Spleen (tissue), 13 donors: ENCODE data around the gene SCPEP1. TPM values are rescaled to one million over a fixed set of nuclear protein-coding genes. Genes with fewer than 3 reads are reported as not detected.
A peak's percentile ranks its signal among the peaks of the same experiment; 100 is the strongest.

Source experiments
- DNase-seq: peaks from one replicate; pipeline ENCODE4 v3.0.0-alpha.2; 2020
- H3K27ac ChIP-seq, 8 donors: fragments of 200-600 bp; sonication (generic) in 7 of 8; 1 replicate in 4 of 8; 2 replicates in 4 of 8; pipeline versions ENCODE4 v1.5.0 to v1.8.0; 2016 to 2021; ENCODE audit warnings: inconsistent platforms in 4 of 8, mild to moderate bottlenecking in 4 of 8, moderate library complexity in 1 of 8
- H3K27me3 ChIP-seq, 7 donors: fragments of 200-600 bp; sonication (generic) in 6 of 7; replicated peaks in 1 of 7; 1 replicate in 4 of 7; 2 replicates in 3 of 7; pipeline versions ENCODE4 v1.5.0 to v1.8.0; 2016 to 2021; ENCODE audit warnings: inconsistent platforms in 3 of 7, mild to moderate bottlenecking in 1 of 7
- H3K36me3 ChIP-seq, 6 donors: fragments of 200-600 bp; sonication (generic) in 5 of 6; 1 replicate in 4 of 6; 2 replicates in 2 of 6; pipeline versions ENCODE4 v1.5.0 to v1.8.0; 2016 to 2021; ENCODE audit warnings: inconsistent platforms in 2 of 6
- H3K4me1 ChIP-seq, 6 donors: fragments of 200-600 bp; sonication (generic) in 5 of 6; 1 replicate in 3 of 6; 2 replicates in 3 of 6; pipeline versions ENCODE4 v1.5.0 to v1.8.0; 2016 to 2021; ENCODE audit warnings: inconsistent platforms in 3 of 6
- H3K4me3 ChIP-seq, 8 donors: fragments of 200-600 bp; sonication (generic) in 7 of 8; 1 replicate in 4 of 8; 2 replicates in 4 of 8; pipeline versions ENCODE4 v1.5.0 to v1.8.0; 2016 to 2021; ENCODE audit warnings: inconsistent platforms in 4 of 8, mild to moderate bottlenecking in 4 of 8, moderate library complexity in 2 of 8
- H3K9me3 ChIP-seq, 8 donors: fragments of 200-600 bp; sonication (generic) in 7 of 8; 1 replicate in 4 of 8; 2 replicates in 4 of 8; pipeline versions ENCODE4 v1.5.0 to v1.8.0; 2016 to 2021; ENCODE audit warnings: inconsistent platforms in 4 of 8
- CTCF ChIP-seq, 11 experiments: fragments of 200-600 bp in 7 of 11; fragments of 450-650 bp in 4 of 11; sonication (generic) in 4 of 11; IDR thresholded peaks in 8 of 11; conservative IDR thresholded peaks in 3 of 11; 1 replicate in 7 of 11; 2 replicates in 4 of 11; pipeline versions ENCODE4 v1.4.0 to v1.8.0; 2016 to 2021; ENCODE audit warnings: antibody characterized with exemption in 11 of 11, inconsistent platforms in 4 of 11, mild to moderate bottlenecking in 1 of 11
- POLR2A ChIP-seq, 3 donors: fragments of 450-650 bp; IDR thresholded peaks; one replicate each; pipeline ENCODE4 v1.5.1; 2017; ENCODE audit warnings: antibody characterized with exemption in 3 of 3, mild to moderate bottlenecking in 1 of 3
- POLR2AphosphoS5 ChIP-seq, 3 donors: sonication (generic); formaldehyde crosslinking; IDR thresholded peaks; one replicate each; pipeline ENCODE4 v1.5.1; 2017; ENCODE audit warnings: antibody characterized with exemption in 3 of 3
- WGBS, 5 donors: extraction: QIAGEN DNeasy Blood & Tissue Kit in 3 of 5; methylation state at CpG; one replicate each; pipeline versions ENCODE4 v1.1.5 to v1.1.7; 2013 to 2018; 5-methylcytosine and 5-hydroxymethylcytosine counted together
- intact Hi-C: fragments of 100-400 bp; cut with DNase I; formaldehyde crosslinking; loops from one replicate; pipeline ENCODE4 v1.15.0; 2023; ENCODE audit warnings: low total_unique reads
- long read RNA-seq, 2 donors: transcript quantifications; one replicate each; lab custom pipeline, GENCODE V29; 2026
- polyA plus RNA-seq, 3 donors: library from polyadenylated mRNA; stranded (reverse); fragments of 200-250 nt; gene quantifications; one replicate each; pipeline ENCODE4 v1.2.1, GENCODE V29; 2013
- total RNA-seq, 7 donors: library from RNA; depleted of rRNA in 3 of 7; stranded (reverse); fragments of >200 nt in 3 of 7; fragmentation: NEBNext Ultra II Directional in 4 of 7; extraction: Animal tissue kit (Norgen Biotek cat#: 25700) in 4 of 7; gene quantifications; one replicate each; pipeline versions ENCODE4 v1.1.0 to v1.2.1, GENCODE V29; 2016 to 2021
- donor health status: healthy with polysubstance abuse.
- donor health status: DM: no; HTN: no; CAD: no; lungs with moderate emphysema.
- donor health status: DM: no; HTN: no; CAD: no.
- donor health status: Bipolar disorder and iron deficiency.
- donor health status: healthy.
- donor health status: DM: no; HTN: no; CAD: no.
- donor health status: DM: yes; HTN: yes; CAD: no.

Gene SCPEP1
- total RNA-seq (100 to 1,000 TPM in 4 of 7 donors, 10 to 100 TPM in 3; 74.4 to 127 (median 100) TPM), polyA plus RNA-seq (10 to 100 TPM; 75.1 to 95.4 (median 88.5) TPM)
- long read RNA-seq, donor 1, transcript SCPEP1-201 (13 exons, 1,942 nt) = major isoform, 5 of 12 reads
- long read RNA-seq, donor 1, partial matches to known transcripts = 6 of 12 reads
- long read RNA-seq, donor 1, other reads (novel, unspliced or antisense) = 0 of 12 reads
- long read RNA-seq, donor 2, transcript SCPEP1-201 (13 exons, 1,942 nt) = major isoform, 7 of 8 reads
- long read RNA-seq, donor 2, partial matches to known transcripts = 0 of 8 reads
- long read RNA-seq, donor 2, other reads (novel, unspliced or antisense) = 0 of 8 reads

DNA sequence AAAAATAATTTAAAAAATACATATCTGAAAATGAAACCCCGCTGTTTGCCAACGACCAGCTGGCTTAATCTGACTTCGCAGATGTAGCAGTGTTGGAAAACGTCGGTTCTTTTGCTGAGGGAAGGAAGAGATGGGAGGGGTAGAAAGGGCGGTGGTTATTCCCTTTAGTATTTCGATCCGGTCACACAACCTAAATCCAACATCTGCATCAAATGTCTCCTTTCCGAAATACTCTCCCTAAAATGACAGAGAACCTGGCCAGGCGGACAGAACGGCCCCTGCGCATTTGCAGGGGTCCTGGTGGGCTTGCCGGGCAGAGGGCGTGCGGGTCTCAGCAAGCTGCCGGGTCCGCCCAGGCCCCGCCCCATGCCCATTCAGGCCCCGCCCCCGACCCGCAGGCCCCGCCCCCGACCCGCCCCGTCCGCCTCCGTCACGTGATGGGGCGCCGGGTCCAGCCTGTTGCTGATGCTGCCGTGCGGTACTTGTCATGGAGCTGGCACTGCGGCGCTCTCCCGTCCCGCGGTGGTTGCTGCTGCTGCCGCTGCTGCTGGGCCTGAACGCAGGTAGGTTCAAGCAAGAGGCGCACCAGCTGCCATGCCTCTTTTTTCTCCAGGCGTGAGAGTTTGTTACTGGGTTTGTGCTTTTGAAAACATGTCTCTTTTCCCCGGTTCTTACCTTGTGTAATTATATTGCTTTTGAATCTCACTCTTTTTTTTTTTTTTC lies at the start of gene SCPEP1:
SCPEP1 (plus strand) TSS at position 459 of the 723 bp plus-strand sequence; CDS start at position 488, 29 bp downstream.
- Histone ChIP-seq H3K27me3 (peaks cover 0 to 5% (median 0%) of the 10 kb centered on the region in 7 donors), H3K4me3 (peak within 1 kb of the TSS; percentile 59 to 83 (median 66)), H3K9me3 (no peaks in the 10 kb centered on the region), H3K27ac (peak within 1 kb of the TSS; percentile 59 to 86 (median 82)), H3K4me1 (peaks cover 11 to 62% (median 29%) of the 10 kb centered on the region in 6 donors), H3K36me3 (peaks cover 0 to 26% (median 11%) of the 10 kb centered on the region in 6 donors)
- WGBS, 5 donors = 1% methylated on average over 29 to 42 of the region's 42 CpGs
- peak; percentile 95 for DNase-seq
- no peak for TF ChIP-seq CTCF (IDR thresholded peaks at IDR 0.05 in 8 of 11, conservative IDR thresholded peaks at IDR 0.05 in 3 of 11)
- peak; percentile 93 to 97 (median 94) for TF ChIP-seq POLR2AphosphoS5 (IDR thresholded peaks at IDR 0.05)
- peak in 2 of 3 donors; percentile 23 to 58 for TF ChIP-seq POLR2A (IDR thresholded peaks at IDR 0.05)
- intact Hi-C loops = no loop called here

- intact Hi-C loops = no loop called here
- WGBS, 5 donors = 89 to 96% (median 90%) methylated on average over 2 of the region's 2 CpGs
- no peak overlapping the region for H3K4me3 ChIP-seq
- TF ChIP-seq CTCF (IDR thresholded peaks at IDR 0.05 in 8 of 11, conservative IDR thresholded peaks at IDR 0.05 in 3 of 11) (no peak), POLR2AphosphoS5 (IDR thresholded peaks at IDR 0.05) (no peak)
- DNase-seq = no peak
- no peaks in the 10 kb centered on the region for H3K4me1 ChIP-seq
- H3K36me3 ChIP-seq = peaks cover 0 to 7% (median 0%) of the 10 kb centered on the region in 6 donors
- peaks cover 0 to 35% (median 29%) of the 10 kb centered on the region in 8 donors for H3K9me3 ChIP-seq
- no peaks in the 10 kb centered on the region for H3K27me3 ChIP-seq
- no peak overlapping the region for H3K27ac ChIP-seq
Observed at GRCh38 chr17:56928586-56928985, 49.3 kb upstream of the SCPEP1 start.

GRCh38 chr17:56929362-56929969 lies 48.5 kb upstream of the SCPEP1 start:
- TF ChIP-seq POLR2AphosphoS5 (IDR thresholded peaks at IDR 0.05) = no peak
- Histone ChIP-seq H3K4me3 (no peak overlapping the region), H3K27me3 (no peaks in the 10 kb centered on the region), H3K27ac (no peak overlapping the region), H3K4me1 (no peaks in the 10 kb centered on the region), H3K36me3 (peaks cover 0 to 16% (median 2%) of the 10 kb centered on the region in 6 donors), H3K9me3 (peaks cover 0 to 35% (median 29%) of the 10 kb centered on the region in 8 donors)
- intact Hi-C loops = no loop called here
- DNase-seq = no peak

- 88 to 95% (median 93%) methylated on average over 2 of the region's 2 CpGs for WGBS, 5 donors
- no peak overlapping the region for H3K27ac ChIP-seq
- peaks cover 0 to 30% (median 10%) of the 10 kb centered on the region in 6 donors for H3K36me3 ChIP-seq
- no peaks in the 10 kb centered on the region for H3K4me1 ChIP-seq
- TF ChIP-seq POLR2AphosphoS5 (IDR thresholded peaks at IDR 0.05) (no peak), POLR2A (IDR thresholded peaks at IDR 0.05) (no peak), CTCF (IDR thresholded peaks at IDR 0.05 in 8 of 11, conservative IDR thresholded peaks at IDR 0.05 in 3 of 11) (no peak)
- DNase-seq = no peak
- peaks cover 0 to 35% (median 29%) of the 10 kb centered on the region in 8 donors for H3K9me3 ChIP-seq
- no peak overlapping the region for H3K4me3 ChIP-seq
- intact Hi-C loops = no loop called here
- no peaks in the 10 kb centered on the region for H3K27me3 ChIP-seq
Observed at GRCh38 chr17:56930739-56931337, 47.1 kb upstream of the SCPEP1 start.
